VCaP (cell line): ENCODE measurements around the gene NDUFB11.

Experiments
- H3K27ac ChIP-seq: fragments of 450-650 bp; 2 replicates; pipeline ENCODE4 v1.5.1; 2017
- TF ChIP-seq, protein P1 (sequence below): fragments of 450-650 bp; conservative IDR thresholded peaks from 2 replicates; pipeline ENCODE4 v1.5.1; 2017; ENCODE audit warnings: mild to moderate bottlenecking, moderate library complexity

NDUFB11 gene

GRCh38 chrX:47174376-47174775 lies 29.9 kb upstream of the NDUFB11 start:
- no peak overlapping the region for H3K27ac ChIP-seq
- TF ChIP-seq, protein P1, sequence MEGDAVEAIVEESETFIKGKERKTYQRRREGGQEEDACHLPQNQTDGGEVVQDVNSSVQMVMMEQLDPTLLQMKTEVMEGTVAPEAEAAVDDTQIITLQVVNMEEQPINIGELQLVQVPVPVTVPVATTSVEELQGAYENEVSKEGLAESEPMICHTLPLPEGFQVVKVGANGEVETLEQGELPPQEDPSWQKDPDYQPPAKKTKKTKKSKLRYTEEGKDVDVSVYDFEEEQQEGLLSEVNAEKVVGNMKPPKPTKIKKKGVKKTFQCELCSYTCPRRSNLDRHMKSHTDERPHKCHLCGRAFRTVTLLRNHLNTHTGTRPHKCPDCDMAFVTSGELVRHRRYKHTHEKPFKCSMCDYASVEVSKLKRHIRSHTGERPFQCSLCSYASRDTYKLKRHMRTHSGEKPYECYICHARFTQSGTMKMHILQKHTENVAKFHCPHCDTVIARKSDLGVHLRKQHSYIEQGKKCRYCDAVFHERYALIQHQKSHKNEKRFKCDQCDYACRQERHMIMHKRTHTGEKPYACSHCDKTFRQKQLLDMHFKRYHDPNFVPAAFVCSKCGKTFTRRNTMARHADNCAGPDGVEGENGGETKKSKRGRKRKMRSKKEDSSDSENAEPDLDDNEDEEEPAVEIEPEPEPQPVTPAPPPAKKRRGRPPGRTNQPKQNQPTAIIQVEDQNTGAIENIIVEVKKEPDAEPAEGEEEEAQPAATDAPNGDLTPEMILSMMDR = no peak

DNA sequence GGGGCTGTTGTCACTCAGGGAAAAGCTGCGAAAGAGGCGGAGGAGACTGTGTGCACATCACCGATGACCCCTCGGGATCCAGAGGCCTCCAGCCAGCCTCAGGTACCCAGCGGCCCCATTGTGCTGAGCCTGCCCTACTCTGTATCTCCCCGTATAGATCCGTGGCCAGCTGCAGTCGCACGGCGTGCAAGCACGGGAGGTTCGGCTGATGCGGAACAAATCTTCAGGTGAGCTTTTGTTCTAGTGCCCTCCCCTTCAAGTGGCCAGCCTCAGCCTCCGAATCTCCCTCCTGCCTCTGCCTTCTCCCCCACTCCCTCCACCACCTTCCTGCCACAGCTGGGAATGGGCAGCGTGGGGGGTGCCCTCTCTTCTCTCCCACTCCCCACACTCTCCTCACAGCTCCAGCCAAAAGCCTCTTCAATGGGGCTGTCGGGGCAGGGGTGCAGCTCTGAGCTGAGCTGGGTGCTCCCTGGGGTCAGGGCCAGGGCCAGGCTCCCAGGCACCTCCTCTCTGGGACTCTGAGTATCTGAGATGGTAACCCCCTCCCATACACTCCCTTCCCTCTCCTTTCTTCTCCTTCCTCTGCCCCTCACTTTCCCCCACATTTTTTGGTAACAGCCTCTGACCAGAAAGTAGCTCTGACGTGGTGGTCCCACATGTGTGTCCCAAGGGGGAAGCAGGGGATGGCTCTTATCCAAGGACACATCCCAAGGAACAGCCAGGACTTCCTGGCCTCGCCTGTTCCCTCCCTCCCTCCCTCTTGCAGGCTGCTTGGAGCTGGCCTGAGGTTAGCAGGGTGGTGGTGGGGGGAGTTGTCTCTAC lies 28.7 kb upstream of the NDUFB11 start:
- TF ChIP-seq, protein P1 = no peak
- H3K27ac ChIP-seq = no peak overlapping the region

- H3K27ac ChIP-seq = no peak overlapping the region
- TF ChIP-seq, protein P1 = no peak
Measured at GRCh38 chrX:47172549-47172948, 28.0 kb upstream of the NDUFB11 start.

DNA sequence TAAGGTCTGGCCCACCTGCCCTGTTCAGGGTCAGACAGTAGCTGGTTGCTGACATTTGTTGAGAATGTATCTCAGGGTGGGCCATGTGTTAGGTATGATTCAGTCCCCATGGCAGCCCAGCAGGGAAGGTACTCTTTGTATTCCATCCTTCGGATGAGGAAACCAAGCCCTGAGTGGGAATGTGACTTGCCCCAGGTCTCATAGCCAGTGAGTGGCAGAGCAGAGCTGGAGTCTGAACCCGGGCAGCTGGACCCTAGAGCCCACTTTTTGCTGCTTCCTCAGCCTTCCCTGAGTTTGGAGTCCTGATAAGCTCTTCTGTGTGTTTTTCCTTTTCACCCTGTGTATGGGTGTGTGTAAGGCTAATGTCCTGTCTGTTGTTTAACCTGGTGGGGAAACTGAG lies 27.5 kb upstream of the NDUFB11 start:
- TF ChIP-seq, protein P1 = no peak
- H3K27ac ChIP-seq = no peak overlapping the region

DNA sequence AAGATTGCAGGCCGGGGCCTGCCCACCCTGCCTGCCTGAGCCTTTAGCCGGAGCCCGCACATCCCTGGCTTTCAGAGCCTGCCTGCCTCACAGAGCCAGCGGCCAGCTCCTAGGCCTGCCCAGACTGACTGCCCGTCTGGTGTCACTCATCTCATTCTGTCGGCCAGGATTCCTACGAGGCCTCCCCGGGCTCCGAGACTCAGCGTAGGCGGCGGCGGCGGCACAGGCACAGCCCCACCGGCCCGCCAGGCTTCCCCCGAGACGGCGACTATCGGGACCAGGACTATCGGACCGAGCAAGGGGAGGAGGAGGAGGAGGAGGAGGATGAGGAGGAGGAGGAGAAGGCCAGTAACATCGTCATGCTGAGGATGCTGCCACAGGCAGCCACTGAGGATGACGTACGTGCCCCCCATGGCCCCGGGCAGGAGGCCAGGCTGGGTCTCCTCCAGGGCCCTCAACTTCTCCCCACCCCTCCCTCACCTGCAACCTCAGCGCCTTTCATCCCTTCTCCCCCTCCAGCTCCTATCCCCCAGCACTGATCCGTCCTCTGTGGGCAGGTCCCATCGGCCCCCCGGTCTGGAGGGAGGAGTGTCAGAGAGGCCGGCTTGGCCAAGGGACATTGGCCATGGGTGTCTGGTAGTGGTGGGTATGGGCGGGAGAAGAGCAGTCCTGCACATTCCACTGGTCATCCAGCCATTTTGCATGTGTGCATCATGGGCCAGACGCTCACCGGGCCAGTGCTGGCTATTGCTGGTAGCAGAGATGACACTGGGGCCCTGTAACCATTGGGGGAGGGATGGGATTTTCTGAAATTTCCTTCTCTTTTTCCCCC lies 26.6 kb upstream of the NDUFB11 start:
- H3K27ac ChIP-seq = no peak overlapping the region
- TF ChIP-seq, protein P1 = no peak

GRCh38 chrX:47169726-47170515 lies 25.4 kb upstream of the NDUFB11 start:
- TF ChIP-seq, protein P1 = no peak
- no peak overlapping the region for H3K27ac ChIP-seq

DNA sequence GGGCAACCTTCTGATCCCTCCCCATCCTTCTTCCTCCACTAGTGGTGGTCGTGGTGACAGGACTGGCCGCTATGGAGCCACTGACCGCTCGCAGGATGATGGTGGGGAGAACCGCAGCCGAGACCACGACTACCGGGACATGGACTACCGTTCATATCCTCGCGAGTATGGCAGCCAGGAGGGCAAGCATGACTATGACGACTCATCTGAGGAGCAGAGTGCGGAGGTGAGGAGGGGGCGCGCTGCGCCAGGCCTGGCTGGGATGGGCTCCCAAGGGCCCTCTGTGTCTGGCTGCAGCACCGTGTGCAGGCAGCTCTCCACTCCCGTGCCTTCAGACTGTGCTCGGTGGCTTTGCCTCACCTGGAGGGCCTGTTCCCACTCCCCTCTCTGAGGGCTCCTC lies 24.8 kb upstream of the NDUFB11 start:
- H3K27ac ChIP-seq = no peak overlapping the region
- TF ChIP-seq, protein P1 = no peak
